PC-9 (cell line): ENCODE data around the gene SMIM29.

Source experiments
- CTCF ChIP-seq: fragments of 200-600 bp; sonication (generic); conservative IDR thresholded peaks from 2 replicates; pipeline ENCODE4 v1.6.1; 2017; ENCODE audit warnings: mixed run types, antibody characterized with exemption, mild to moderate bottlenecking, moderate library complexity
- EZH2 ChIP-seq: fragments of 200-600 bp; sonication (generic); IDR thresholded peaks from 2 replicates; pipeline ENCODE4 v1.8.0; 2017; ENCODE audit warnings: antibody characterized with exemption, low read depth

GRCh38 chr6:34226066-34226465 is 22.7 kb downstream of the SMIM29 start:
- TF ChIP-seq EZH2 (no peak), CTCF (no peak)
